Measurements from ENCODE around the gene CLASP1. TPM values are rescaled to one million over a fixed set of nuclear protein-coding genes. Genes with fewer than 3 reads are reported as not detected.

Gene CLASP1
- total RNA-seq, 2 donors from 2014 or later: 95.1 to 121 TPM

DNA sequence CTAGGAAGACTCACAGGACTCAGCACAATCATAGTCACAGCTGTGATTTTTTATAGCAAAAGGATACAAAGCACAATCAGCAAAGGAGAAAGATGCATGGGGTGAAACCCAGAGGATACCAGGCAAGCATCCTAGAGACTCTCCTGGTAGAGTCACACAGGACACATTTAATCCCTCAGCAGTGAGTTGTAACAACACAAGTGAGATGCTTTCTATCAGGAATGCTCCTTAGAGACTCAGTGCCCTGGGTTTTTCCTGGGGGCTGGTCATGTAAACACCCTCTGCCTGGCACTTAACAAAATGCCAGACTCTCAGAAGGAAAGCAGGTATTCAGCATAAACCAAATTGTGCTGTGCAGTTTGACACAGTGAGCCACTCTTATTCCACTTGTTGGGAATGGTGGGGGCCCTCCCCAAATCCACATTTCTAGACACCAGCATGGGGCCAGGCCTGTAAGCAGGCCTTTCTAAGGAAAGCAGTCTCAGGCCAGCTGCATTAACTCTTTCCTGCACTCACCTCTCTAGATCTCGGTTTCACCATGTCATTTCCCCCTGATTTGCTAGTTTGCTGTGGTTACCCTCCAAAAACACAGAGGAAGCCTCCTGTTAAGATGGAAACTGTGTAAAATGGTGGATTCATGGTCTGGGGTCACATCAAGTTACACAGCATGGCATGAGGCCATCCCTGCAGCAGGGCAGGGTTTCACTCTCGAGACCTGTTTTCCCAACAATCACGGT, 135.5 kb downstream of the CLASP1 start:
- Mint-ChIP-seq H3K9me3 (peaks cover 0 to 3% of the 10 kb centered on the region in 2 donors), H3K36me3 (ENCODE audit: insufficient read depth in 2 of 2) (peaks cover 17 to 43% of the 10 kb centered on the region in 2 donors), H3K4me1 (ENCODE audit: low read depth) (peaks cover 17% of the 10 kb centered on the region), H3K27ac (peak overlapping the region; percentile 82), H3K27me3 (ENCODE audit: low read depth) (no peaks in the 10 kb centered on the region), H3K4me3 (no peak overlapping the region)
- ATAC-seq (replicated peaks in 1 of 2) (peak; percentile 25 to 58), DNase-seq (no peak)

DNA sequence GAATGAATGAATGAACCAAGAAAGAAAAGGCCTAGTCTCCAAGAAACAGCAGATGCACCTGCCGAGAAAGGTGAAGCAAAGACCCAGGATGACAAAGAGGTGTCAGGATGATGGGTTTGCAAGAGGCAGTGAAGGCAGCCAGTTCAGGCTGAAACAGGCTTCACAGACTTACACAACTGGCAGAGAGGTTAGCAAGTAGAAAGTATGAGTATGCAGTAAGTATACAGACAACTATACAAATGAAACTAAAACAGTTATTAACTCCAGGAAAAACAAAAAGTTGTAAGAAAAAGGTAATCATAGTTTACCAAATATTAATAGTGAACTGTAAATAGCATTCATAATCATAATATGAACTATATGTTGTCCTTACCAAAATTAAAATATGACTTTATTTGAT, 138.4 kb downstream of the CLASP1 start:
- no peak for DNase-seq
- peak overlapping the region; percentile 54 for H3K27ac Mint-ChIP-seq
- no peak for ATAC-seq (replicated peaks in 1 of 2)
- peaks cover 24% of the 10 kb centered on the region for H3K4me1 Mint-ChIP-seq (ENCODE audit: low read depth)
- no peak overlapping the region for H3K4me3 Mint-ChIP-seq
- H3K27me3 Mint-ChIP-seq (ENCODE audit: low read depth): no peaks in the 10 kb centered on the region
- H3K9me3 Mint-ChIP-seq: peaks cover 0 to 3% of the 10 kb centered on the region in 2 donors
- H3K36me3 Mint-ChIP-seq (ENCODE audit: insufficient read depth in 2 of 2): peaks cover 22 to 51% of the 10 kb centered on the region in 2 donors

DNA sequence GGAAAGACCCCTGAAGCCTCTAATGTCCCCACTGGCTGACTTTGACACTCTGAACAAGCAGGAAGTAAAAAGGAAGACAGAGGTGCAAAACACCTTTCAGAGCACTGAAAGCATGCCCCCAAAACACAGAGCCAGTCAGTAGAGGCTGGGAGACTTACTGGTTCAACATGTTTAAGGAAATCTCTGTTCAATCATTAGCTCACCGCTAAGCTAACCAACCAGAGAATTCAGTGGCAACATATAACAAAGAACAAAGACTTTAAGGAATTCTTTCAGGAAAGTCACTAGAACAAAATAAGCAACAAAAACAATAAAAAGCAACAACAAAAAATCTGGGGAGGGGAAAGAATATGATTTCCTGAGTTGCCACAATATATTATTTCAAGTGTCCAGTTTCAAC, 142.6 kb downstream of the CLASP1 start:
- Mint-ChIP-seq H3K4me3 (no peak overlapping the region), H3K27ac (no peak overlapping the region), H3K27me3 (ENCODE audit: low read depth) (no peaks in the 10 kb centered on the region), H3K4me1 (ENCODE audit: low read depth) (peaks cover 29% of the 10 kb centered on the region), H3K36me3 (ENCODE audit: insufficient read depth in 2 of 2) (peaks cover 18 to 61% of the 10 kb centered on the region in 2 donors), H3K9me3 (peaks cover 0 to 3% of the 10 kb centered on the region in 2 donors)
- DNase-seq: no peak
- ATAC-seq (replicated peaks in 1 of 2): no peak

DNA sequence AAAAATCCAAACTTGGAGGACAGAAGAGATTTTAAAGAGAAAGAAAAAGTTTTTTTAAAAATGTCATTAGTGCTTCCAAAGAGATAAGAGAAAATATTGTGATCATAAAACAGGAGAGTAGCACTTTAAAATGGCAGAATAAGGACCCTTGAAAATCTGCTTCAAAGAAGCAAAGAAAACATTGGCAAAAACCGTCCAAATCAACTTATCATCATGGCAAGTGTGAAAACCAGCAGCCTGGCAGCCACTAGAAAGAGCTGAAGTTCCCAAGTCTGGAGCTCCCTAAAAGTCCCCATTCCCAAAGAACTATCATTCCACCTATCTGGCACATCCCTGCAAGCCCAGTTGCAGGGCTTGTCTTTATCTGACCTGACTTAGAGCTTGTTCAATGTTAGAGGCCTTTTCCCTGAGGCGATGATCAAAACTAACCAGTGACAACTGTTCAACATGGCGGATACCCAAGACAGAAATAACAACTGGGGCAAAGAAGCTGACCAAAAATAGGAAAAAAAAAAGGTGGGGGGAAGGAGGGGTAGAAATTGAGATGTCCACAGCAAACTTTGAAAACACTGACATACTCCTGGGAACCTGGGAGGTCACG, 143.2 kb downstream of the CLASP1 start:
- Mint-ChIP-seq H3K4me1 (ENCODE audit: low read depth) (peaks cover 32% of the 10 kb centered on the region), H3K36me3 (ENCODE audit: insufficient read depth in 2 of 2) (peaks cover 18 to 60% of the 10 kb centered on the region in 2 donors), H3K27ac (peak overlapping the region; percentile 14), H3K9me3 (peaks cover 0 to 3% of the 10 kb centered on the region in 2 donors), H3K4me3 (no peak overlapping the region), H3K27me3 (ENCODE audit: low read depth) (no peaks in the 10 kb centered on the region)
- ATAC-seq (replicated peaks in 1 of 2) (no peak), DNase-seq (no peak)

DNA sequence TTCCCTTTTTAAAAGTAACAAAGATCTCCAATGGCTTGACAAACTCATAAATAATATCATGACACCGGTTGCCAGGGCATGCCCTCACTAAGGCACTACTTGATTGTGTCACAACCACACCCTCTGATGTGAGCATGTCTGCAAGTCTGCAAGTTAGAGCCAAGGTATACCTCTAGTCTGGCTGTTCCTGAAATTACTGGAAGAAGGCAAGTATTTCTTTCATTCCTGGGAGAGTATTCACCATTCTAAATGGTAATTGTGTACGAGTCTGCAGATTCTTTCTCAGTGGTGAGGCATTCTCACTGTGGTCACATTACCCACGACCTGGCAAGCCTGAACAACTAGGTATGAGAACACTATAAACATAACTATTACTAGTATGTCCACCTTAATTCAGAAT, 144.3 kb downstream of the CLASP1 start:
- Mint-ChIP-seq H3K9me3 (peaks cover 0 to 3% of the 10 kb centered on the region in 2 donors), H3K36me3 (ENCODE audit: insufficient read depth in 2 of 2) (peaks cover 15 to 61% of the 10 kb centered on the region in 2 donors), H3K27ac (peak overlapping the region; percentile 61), H3K4me1 (ENCODE audit: low read depth) (peaks cover 40% of the 10 kb centered on the region), H3K27me3 (ENCODE audit: low read depth) (no peaks in the 10 kb centered on the region), H3K4me3 (no peak overlapping the region)
- ATAC-seq (replicated peaks in 1 of 2) (no peak), DNase-seq (no peak)

DNA sequence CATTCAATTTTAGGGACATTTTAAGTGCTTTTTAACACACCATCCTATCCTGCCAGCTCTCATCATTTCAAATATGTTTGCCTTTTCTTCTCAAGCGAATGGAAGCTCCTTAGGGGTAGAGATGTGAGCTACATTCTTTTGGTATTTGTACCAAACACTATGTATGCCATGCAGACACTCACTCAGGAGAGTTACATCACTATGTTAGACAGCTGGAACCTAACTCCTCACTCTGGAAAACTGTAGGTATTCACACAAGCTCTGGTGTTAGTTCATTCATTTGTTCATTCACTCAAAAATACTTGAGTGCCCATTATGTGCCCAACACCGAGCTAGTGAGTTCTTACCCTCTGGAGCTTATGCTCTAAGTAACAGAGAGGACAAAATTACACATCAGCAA, 144.9 kb downstream of the CLASP1 start:
- peaks cover 17 to 64% of the 10 kb centered on the region in 2 donors for H3K36me3 Mint-ChIP-seq (ENCODE audit: insufficient read depth in 2 of 2)
- H3K4me1 Mint-ChIP-seq (ENCODE audit: low read depth): peaks cover 43% of the 10 kb centered on the region
- DNase-seq: no peak
- ATAC-seq (replicated peaks in 1 of 2): no peak
- H3K9me3 Mint-ChIP-seq: peaks cover 0 to 3% of the 10 kb centered on the region in 2 donors
- H3K27ac Mint-ChIP-seq: peak overlapping the region; percentile 16
- no peaks in the 10 kb centered on the region for H3K27me3 Mint-ChIP-seq (ENCODE audit: low read depth)
- no peak overlapping the region for H3K4me3 Mint-ChIP-seq

DNA sequence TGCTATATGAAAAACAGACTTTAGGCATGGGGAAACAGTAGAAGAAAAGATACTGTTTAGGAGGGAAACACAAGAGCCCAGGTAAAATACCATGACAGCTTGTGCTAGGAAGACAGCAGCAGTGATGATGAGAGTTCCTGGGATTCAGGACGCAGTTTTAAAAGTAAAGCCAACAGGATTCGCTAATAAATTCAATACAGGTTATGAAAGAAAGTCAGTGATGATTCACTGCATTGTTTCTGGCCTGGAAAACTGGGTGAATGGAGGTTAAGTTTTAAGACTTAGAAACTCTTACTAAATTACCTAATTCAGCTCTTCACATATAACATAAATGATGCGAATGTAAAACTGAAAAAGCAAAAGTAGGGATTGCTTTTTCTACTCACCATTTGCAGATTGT, 146.5 kb downstream of the CLASP1 start:
- Mint-ChIP-seq H3K27me3 (ENCODE audit: low read depth) (no peaks in the 10 kb centered on the region), H3K4me1 (ENCODE audit: low read depth) (peaks cover 51% of the 10 kb centered on the region), H3K4me3 (no peak overlapping the region), H3K27ac (no peak overlapping the region), H3K9me3 (peaks cover 0 to 3% of the 10 kb centered on the region in 2 donors), H3K36me3 (ENCODE audit: insufficient read depth in 2 of 2) (peaks cover 19 to 68% of the 10 kb centered on the region in 2 donors)
- no peak for ATAC-seq (replicated peaks in 1 of 2)
- DNase-seq: no peak

DNA sequence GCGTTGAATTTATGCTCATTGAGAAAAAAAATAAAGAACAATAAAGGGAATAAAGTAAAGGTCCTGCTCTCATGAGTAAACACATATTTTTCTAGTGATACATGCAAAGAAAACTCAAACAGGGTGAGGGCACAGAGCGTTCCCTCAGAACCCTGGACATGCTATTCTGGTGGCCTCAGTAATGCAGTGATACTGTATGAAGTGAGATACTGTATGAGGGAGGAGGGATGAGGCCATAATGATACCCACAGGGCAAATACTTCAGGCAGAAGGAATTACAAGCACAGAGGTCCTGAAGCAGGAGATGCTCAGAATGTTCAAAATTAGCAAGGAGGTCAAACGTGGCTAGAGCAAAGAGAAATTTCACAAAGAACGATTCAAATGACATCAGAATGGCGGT, 147.0 kb downstream of the CLASP1 start:
- peak overlapping the region; percentile 4 for H3K27ac Mint-ChIP-seq
- H3K27me3 Mint-ChIP-seq (ENCODE audit: low read depth): no peaks in the 10 kb centered on the region
- ATAC-seq (replicated peaks in 1 of 2): no peak
- peaks cover 18 to 65% of the 10 kb centered on the region in 2 donors for H3K36me3 Mint-ChIP-seq (ENCODE audit: insufficient read depth in 2 of 2)
- H3K4me3 Mint-ChIP-seq: no peak overlapping the region
- H3K9me3 Mint-ChIP-seq: peaks cover 0 to 3% of the 10 kb centered on the region in 2 donors
- peaks cover 47% of the 10 kb centered on the region for H3K4me1 Mint-ChIP-seq (ENCODE audit: low read depth)
- DNase-seq: no peak

DNA sequence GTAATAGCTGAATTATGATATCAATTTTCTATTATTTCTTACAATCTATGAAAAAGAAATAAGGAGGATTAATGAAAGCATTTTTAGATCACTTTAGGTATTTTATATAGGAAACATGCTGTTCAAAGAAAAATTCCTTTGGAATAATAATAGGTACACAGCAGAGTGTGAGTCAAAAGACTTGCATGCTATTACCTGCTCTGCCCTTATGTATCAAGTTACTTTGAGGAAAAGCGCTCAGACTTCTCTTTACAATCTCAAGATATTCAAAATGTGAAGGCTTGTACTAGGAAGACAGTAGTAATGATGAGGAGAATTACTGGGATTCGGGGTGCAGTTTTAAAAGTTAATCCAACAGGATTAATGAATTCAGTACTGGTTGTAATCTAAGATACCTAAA, 147.7 kb downstream of the CLASP1 start:
- DNase-seq (no peak), ATAC-seq (replicated peaks in 1 of 2) (no peak)
- Mint-ChIP-seq H3K27ac (no peak overlapping the region), H3K36me3 (ENCODE audit: insufficient read depth in 2 of 2) (peaks cover 16 to 62% of the 10 kb centered on the region in 2 donors), H3K4me1 (ENCODE audit: low read depth) (peaks cover 43% of the 10 kb centered on the region), H3K9me3 (peaks cover 0 to 3% of the 10 kb centered on the region in 2 donors), H3K27me3 (ENCODE audit: low read depth) (no peaks in the 10 kb centered on the region), H3K4me3 (no peak overlapping the region)

DNA sequence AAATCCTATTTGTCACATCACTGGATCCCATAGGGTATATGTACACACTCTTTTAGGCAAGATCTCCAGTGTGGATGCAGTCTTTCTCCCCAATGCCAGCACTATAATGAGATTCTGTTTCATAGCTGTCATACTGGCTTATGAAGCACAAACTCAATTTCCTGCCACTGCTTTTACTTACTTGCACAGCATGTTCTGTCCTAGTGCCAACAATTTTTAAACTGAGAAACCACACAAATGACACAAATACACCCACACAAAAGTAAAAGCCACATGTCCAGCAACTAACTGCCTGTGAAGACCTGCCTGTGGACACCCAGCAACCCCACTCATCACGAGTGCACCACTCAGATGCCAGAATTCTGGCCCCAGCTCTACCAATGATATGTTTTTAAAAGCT, 148.2 kb downstream of the CLASP1 start:
- Mint-ChIP-seq H3K27ac (no peak overlapping the region), H3K27me3 (ENCODE audit: low read depth) (no peaks in the 10 kb centered on the region), H3K4me3 (no peak overlapping the region), H3K4me1 (ENCODE audit: low read depth) (peaks cover 43% of the 10 kb centered on the region), H3K9me3 (peaks cover 0 to 3% of the 10 kb centered on the region in 2 donors), H3K36me3 (ENCODE audit: insufficient read depth in 2 of 2) (peaks cover 12 to 61% of the 10 kb centered on the region in 2 donors)
- no peak for DNase-seq
- no peak for ATAC-seq (replicated peaks in 1 of 2)

DNA sequence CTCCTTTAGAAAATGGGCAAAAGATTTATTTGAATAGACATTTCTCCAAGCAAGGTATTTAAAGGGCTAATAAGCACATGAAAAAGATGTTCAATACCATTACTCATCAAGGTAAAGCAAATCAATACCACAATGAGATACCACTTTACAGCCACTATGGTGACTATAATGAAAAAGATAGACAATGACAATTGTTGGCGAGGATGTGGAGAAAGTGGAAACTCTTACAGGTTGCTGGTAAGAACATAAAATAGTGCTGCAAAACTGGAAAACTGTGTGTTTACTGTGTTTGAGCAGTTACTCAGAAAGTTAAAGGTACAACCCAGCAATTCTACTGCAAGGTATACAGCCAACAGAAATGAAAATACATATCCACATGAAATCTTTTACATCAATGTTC, 150.5 kb downstream of the CLASP1 start:
- Mint-ChIP-seq H3K27me3 (ENCODE audit: low read depth) (no peaks in the 10 kb centered on the region), H3K27ac (peak overlapping the region; percentile 38), H3K4me1 (ENCODE audit: low read depth) (peaks cover 38% of the 10 kb centered on the region), H3K36me3 (ENCODE audit: insufficient read depth in 2 of 2) (peaks cover 16 to 56% of the 10 kb centered on the region in 2 donors), H3K9me3 (peaks cover 0 to 3% of the 10 kb centered on the region in 2 donors), H3K4me3 (peak overlapping the region in 1 of 2 donors; percentile 14)
- no peak for DNase-seq
- peak in 1 of 2 donors; percentile 45 for ATAC-seq (replicated peaks in 1 of 2)

DNA sequence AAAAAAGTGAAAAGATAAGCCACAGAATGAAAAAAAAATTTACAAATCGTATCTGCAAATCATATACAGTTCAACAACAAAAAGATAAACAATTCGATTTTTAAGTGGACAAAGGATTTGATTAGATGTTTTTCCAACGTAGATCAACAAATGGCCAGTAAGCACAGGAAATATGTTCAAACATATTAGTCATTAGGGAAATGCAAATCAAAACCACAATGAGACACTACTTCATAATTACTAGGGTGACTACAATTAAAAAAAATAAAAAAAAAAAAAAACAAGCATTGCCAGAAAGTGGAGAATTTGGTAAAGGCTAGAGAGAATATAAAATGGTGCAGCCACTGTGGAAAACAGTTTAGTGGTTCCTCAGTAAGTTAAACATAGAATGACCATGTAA, 156.9 kb downstream of the CLASP1 start:
- H3K27ac Mint-ChIP-seq: peak overlapping the region; percentile 40
- H3K4me3 Mint-ChIP-seq: no peak overlapping the region
- no peaks in the 10 kb centered on the region for H3K27me3 Mint-ChIP-seq (ENCODE audit: low read depth)
- peaks cover 9 to 14% of the 10 kb centered on the region in 2 donors for H3K36me3 Mint-ChIP-seq (ENCODE audit: insufficient read depth in 2 of 2)
- ATAC-seq (replicated peaks in 1 of 2) (no peak), DNase-seq (no peak)
- no peaks in the 10 kb centered on the region for H3K9me3 Mint-ChIP-seq
- H3K4me1 Mint-ChIP-seq (ENCODE audit: low read depth): peaks cover 47% of the 10 kb centered on the region

DNA sequence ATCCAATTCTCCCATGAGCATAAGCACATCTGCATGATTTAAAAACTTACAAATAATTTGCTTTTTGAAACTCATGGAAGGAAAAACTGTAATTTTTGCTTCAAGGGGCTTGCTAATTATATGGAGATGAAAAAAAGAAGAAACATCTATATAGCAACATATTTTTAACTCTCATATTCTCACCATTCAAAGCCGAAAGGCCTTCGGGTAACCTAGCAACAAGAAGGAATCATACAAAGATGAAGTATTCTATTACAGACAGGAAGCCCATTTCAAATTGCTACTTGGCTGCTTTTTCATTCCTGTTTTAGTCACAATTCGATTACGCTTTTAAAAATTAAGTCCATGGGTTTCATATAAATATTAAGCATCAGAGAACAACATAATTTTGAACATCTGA, 157.7 kb downstream of the CLASP1 start:
- Mint-ChIP-seq H3K27ac (no peak overlapping the region), H3K4me1 (ENCODE audit: low read depth) (peaks cover 47% of the 10 kb centered on the region), H3K27me3 (ENCODE audit: low read depth) (no peaks in the 10 kb centered on the region), H3K4me3 (no peak overlapping the region), H3K9me3 (no peaks in the 10 kb centered on the region), H3K36me3 (ENCODE audit: insufficient read depth in 2 of 2) (peaks cover 7 to 11% of the 10 kb centered on the region in 2 donors)
- ATAC-seq (replicated peaks in 1 of 2) (no peak), DNase-seq (no peak)

All from activated T-cell treated with anti-CD3 and anti-CD28 coated beads, Interleukin-2, amount 50 U/mL, for 72 hours (primary cell).